Measurements from ENCODE around the gene GAK. TPM values are rescaled to one million over a fixed set of nuclear protein-coding genes. Genes with fewer than 3 reads are reported as not detected.

The GAK gene
- total and polyA plus RNA-seq, 2 of the 4 experiments (the other 2 are of a cell fraction): 45.1 to 133 TPM

DNA sequence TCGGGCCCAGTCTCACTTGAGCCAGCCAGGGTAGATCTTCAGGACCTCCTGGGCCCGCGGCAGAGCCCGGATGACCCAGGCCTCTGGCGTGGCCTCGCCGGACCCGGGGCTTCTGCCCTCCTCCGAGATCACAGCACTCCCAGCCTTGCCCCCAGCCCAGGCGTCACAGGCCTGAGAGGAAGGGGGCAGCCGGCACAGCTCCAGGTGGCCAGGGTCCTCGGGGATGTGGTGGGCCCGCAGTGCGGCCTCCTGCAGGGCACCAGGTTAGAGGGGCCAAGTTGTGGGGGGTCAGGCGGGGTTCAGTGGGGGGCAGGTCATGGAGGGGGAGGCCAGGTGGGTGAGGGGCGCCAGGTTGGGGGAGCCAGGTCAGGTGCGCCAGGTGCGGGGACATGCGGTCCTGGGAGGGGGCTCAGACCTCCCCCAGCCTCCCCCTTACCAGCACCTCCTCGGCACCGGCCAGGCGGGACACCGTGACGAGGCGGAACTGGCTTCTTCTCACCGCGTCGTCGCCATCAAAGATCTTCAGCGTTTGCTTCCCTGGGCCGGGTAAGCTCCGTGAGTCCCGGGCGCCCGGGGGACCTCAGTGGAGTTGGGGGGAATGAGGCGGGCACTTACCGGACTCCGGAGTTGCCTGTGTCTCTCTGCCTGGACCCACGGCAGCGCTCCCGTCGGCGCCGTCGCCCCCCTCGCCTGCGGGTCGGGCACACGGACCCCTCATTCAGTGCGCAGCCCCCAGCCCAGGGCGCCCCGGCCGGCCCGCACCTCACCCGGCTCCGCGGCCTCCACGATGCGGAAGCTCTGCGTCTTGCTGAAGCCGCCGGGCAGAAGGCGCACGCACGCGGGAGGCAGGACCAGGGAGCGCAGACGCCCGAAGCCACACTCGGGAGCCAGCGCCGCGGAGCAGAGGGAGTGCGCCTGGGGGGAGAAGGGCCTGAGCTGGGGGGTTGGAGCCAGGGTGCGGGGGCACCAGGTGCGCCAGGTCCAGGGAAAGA lies 35.3 kb upstream of the GAK start:
- no peak for ATAC-seq (ENCODE audit: low read depth)
- Histone ChIP-seq H3K27ac (ENCODE audit: insufficient read depth, low read length) (no peak overlapping the region), H3K4ac (ENCODE audit: low read depth, low read length) (no peak overlapping the region), H3K4me3 (ENCODE audit: insufficient read depth, low read depth, low read length) (no peak overlapping the region), H2AK9ac (replicated peaks; ENCODE audit: low read depth, low read length, poor library complexity) (peak overlapping the region; percentile 8), H4K91ac (ENCODE audit: insufficient read depth, low read depth, low read length) (no peak overlapping the region), H2AK5ac (ENCODE audit: low read depth, low read length) (no peak overlapping the region), H3K9me3 (ENCODE audit: control insufficient read depth, insufficient read depth, low read length) (no peaks in the 10 kb centered on the region), H3K14ac (replicated peaks; ENCODE audit: low read depth, low read length) (no peak overlapping the region), H2BK15ac (ENCODE audit: low read depth, low read length) (no peak overlapping the region), H3K27me3 (ENCODE audit: control insufficient read depth, insufficient read depth, low read length) (no peaks in the 10 kb centered on the region), H3K9ac (ENCODE audit: low read depth, low read length) (no peak overlapping the region), H2BK20ac (ENCODE audit: low read depth, low read length) (no peak overlapping the region), H3K4me1 (ENCODE audit: control insufficient read depth, insufficient read depth, low read length) (peaks cover 4% of the 10 kb centered on the region; the same call in 1 of the 2 replicates), H3K4me2 (ENCODE audit: low read depth, low read length) (no peak overlapping the region), H3K18ac (ENCODE audit: low read depth, low read length) (no peak overlapping the region), H3K79me1 (ENCODE audit: low read depth in 1 of 2, low read length in 2 of 2) (peaks cover 13 to 19% of the 10 kb centered on the region in 2 experiments; a peak in 3 of 4 replicates), H2AFZ (replicated peaks; ENCODE audit: low read length, poor library complexity) (no peak overlapping the region), H3K56ac (ENCODE audit: extremely low read depth, insufficient read depth, low read length) (no peak overlapping the region), H4K20me1 (ENCODE audit: insufficient read depth, low read length) (peaks cover 25% of the 10 kb centered on the region), H3K36me3 (ENCODE audit: control insufficient read depth, insufficient read depth, low read length) (peaks cover 40% of the 10 kb centered on the region; the same call in 1 of the 2 replicates), H4K8ac (ENCODE audit: low read depth in 2 of 2, low read length in 2 of 2) (no peak overlapping the region), H2BK120ac (ENCODE audit: low read depth, low read length) (no peak overlapping the region), H2BK5ac (ENCODE audit: low read depth, low read length, poor library complexity, severe bottlenecking) (no peak overlapping the region), H3K9me1 (ENCODE audit: insufficient read depth, low read length) (no peaks in the 10 kb centered on the region; the same call in 1 of the 2 replicates), H3K23ac (ENCODE audit: low read depth, low read length) (no peak overlapping the region), H4K5ac (ENCODE audit: low read depth, low read length) (no peak overlapping the region)
- POLR2A ChIA-PET (ENCODE audit: unreplicated experiment): no interaction called here
- CTCF ChIA-PET: no interaction called here
- dilution Hi-C loops (cut with HindIII; ENCODE audit: low sequenced_read_pairs, unreplicated experiment): no loop called here
- no peak for DNase-seq
- no peak for TF ChIP-seq FOS (IDR thresholded peaks at IDR 0.05; ENCODE audit: low read depth, low read length)
- no peak for TF ChIP-seq POLR2A (IDR thresholded peaks at IDR 0.05; ENCODE audit: low read depth, low read length)
- no peak for TF ChIP-seq CHD1 (IDR thresholded peaks at IDR 0.05; ENCODE audit: low read depth, low read length)
- TF ChIP-seq MXI1 (IDR thresholded peaks at IDR 0.05; ENCODE audit: borderline replicate concordance, low read depth, low read length): no peak
- TF ChIP-seq SMC3 (IDR thresholded peaks at IDR 0.05; ENCODE audit: low read depth, low read length): no peak
- TF ChIP-seq, protein P1, sequence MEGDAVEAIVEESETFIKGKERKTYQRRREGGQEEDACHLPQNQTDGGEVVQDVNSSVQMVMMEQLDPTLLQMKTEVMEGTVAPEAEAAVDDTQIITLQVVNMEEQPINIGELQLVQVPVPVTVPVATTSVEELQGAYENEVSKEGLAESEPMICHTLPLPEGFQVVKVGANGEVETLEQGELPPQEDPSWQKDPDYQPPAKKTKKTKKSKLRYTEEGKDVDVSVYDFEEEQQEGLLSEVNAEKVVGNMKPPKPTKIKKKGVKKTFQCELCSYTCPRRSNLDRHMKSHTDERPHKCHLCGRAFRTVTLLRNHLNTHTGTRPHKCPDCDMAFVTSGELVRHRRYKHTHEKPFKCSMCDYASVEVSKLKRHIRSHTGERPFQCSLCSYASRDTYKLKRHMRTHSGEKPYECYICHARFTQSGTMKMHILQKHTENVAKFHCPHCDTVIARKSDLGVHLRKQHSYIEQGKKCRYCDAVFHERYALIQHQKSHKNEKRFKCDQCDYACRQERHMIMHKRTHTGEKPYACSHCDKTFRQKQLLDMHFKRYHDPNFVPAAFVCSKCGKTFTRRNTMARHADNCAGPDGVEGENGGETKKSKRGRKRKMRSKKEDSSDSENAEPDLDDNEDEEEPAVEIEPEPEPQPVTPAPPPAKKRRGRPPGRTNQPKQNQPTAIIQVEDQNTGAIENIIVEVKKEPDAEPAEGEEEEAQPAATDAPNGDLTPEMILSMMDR (conservative IDR thresholded peaks at IDR 0.05; ENCODE audit: low read depth, low read length): no peak
- TF ChIP-seq, protein P2, sequence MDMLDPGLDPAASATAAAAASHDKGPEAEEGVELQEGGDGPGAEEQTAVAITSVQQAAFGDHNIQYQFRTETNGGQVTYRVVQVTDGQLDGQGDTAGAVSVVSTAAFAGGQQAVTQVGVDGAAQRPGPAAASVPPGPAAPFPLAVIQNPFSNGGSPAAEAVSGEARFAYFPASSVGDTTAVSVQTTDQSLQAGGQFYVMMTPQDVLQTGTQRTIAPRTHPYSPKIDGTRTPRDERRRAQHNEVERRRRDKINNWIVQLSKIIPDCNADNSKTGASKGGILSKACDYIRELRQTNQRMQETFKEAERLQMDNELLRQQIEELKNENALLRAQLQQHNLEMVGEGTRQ (IDR thresholded peaks at IDR 0.05; ENCODE audit: low read depth, low read length): no peak
- TF ChIP-seq MAFK (IDR thresholded peaks at IDR 0.05; ENCODE audit: low read depth, low read length): no peak
- TF ChIP-seq MAZ (IDR thresholded peaks at IDR 0.05; ENCODE audit: borderline replicate concordance, low read depth, low read length): no peak
- no peak for TF ChIP-seq NFE2L2 (IDR thresholded peaks at IDR 0.05; ENCODE audit: low read depth, low read length)
- TF ChIP-seq, protein P3, sequence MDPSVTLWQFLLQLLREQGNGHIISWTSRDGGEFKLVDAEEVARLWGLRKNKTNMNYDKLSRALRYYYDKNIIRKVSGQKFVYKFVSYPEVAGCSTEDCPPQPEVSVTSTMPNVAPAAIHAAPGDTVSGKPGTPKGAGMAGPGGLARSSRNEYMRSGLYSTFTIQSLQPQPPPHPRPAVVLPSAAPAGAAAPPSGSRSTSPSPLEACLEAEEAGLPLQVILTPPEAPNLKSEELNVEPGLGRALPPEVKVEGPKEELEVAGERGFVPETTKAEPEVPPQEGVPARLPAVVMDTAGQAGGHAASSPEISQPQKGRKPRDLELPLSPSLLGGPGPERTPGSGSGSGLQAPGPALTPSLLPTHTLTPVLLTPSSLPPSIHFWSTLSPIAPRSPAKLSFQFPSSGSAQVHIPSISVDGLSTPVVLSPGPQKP (IDR thresholded peaks at IDR 0.05; ENCODE audit: borderline replicate concordance, low read depth, low read length): no peak
- TF ChIP-seq CEBPB (IDR thresholded peaks at IDR 0.05; ENCODE audit: low read depth, low read length): no peak
- WGBS, 2 experiments (ENCODE audit: extremely low coverage in 2 of 2, insufficient read length in 1 of 2): 60% methylated on average over 28 of the region's 76 CpGs; no CpG with 5 or more reads in 1 of the 2 experiments
- no TSS peak for BruUV-seq (replicated peaks)
- intact Hi-C loops (cut with micrococcal nuclease): no loop called here
- in situ Hi-C loops (cut with MboI; ENCODE audit: low sequenced_read_pairs): no loop called here

Data from IMR-90 (cell line).